Stimulated activated CD8-positive, alpha-beta memory T cell treated with anti-CD3 and anti-CD28 coated beads, Interleukin-7, amount 100 ng/mL, for 48 hours (primary cell): ENCODE results near the gene GPATCH1.
A peak's percentile ranks its signal among the peaks of the same experiment; 100 is the strongest.

Experiments used
- DNase-seq, 2 donors: peaks; one replicate each; pipeline ENCODE4 v3.0.0-alpha.2; 2020; ENCODE audit warnings: low read depth in 1 of 2; ENCODE audit errors: extremely low read depth in 1 of 2

Gene GPATCH1

GRCh38 chr19:33062902-33063301 is 18.1 kb upstream of the GPATCH1 start:
- no peak for DNase-seq

GRCh38 chr19:33063356-33063752 is 17.6 kb upstream of the GPATCH1 start:
- no peak for DNase-seq

DNA sequence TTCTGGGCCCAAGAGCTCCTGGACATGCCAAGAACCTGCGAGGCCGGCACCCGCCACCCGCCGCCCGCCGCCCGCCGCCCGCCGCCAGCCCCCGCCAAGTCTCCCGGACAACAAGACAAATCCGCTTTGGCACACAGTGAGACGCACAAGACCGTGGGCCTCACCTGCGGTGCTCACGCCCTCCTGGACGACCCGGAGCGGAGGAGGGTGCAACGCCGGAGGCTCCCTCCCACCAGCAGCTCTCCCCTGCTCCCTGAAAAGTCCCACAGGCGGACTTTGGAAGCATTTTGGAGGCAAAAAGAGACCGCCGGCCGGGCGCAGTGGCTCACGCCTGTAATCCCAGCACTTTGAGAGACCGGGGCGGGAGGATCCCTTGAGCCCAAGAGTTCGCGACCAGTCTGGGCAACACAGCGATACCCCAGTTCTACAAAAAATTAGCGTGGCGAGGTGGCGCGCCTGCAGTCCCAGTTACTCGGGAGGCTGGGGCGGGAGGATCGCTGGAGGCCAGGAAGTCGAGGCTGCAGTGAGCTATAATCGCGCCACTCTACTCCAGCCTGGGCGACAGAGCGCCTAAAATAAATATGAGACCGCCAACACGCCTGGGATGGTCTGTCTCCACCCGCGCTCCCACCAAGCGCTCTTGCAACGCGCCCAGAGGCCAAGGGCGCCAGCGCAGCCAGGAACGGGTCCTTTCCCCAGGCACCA is 17.1 kb upstream of the GPATCH1 start:
- no peak for DNase-seq

DNA sequence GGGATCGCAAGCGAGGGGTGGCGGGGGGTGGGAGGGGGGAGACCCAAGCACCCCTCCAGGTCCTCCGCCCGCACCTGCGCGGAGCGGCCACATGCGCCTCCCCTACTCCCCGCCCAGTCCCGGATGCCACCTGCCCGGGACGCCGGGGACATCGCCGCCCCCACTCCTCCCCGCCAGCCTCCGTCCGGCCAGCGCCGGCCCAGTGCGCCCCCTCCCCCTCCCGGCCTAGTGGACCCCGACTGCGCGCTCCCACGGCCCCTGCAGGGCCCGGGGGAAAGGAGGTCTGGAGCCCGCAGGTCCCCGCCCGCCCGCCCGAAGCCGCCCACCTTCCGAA is 16.6 kb upstream of the GPATCH1 start:
- peak in 1 of 2 donors; percentile 12 for DNase-seq

- peak; percentile 47 to 56 for DNase-seq
These were observed 16.0 kb upstream of the GPATCH1 start, which contains the start of gene RHPN2 for GRCh38 chr19:33064792-33065550. RHPN2 (minus strand) TSS chr19:33064888; CDS start chr19:33064852, 36 bp downstream.

GRCh38 chr19:33066543-33066942 is 14.4 kb upstream of the GPATCH1 start:
- DNase-seq = no peak

- no peak for DNase-seq
These were observed 13.9 kb upstream of the GPATCH1 start for GRCh38 chr19:33067121-33067520.

DNA sequence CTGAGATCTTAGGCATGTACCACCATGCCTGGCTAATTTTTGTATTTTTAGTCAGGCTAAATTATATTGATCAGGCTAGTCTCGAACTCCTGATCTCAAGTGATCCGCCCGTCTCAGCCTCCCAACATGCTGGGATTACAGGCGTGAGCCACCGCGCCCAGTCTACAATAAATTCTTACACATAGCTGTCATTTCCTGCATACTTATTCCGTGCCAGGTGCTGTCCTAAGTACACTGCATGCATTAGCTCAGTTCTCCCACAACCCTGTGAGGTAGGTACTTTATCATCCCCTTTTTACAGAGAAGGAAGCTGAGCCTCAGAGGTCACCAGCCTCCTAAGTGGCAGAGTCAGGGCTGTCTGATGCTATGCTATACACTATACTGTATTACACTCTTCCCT is 9.1 kb upstream of the GPATCH1 start:
- no peak for DNase-seq

GRCh38 chr19:33075519-33075918 is 5.5 kb upstream of the GPATCH1 start:
- no peak for DNase-seq

GRCh38 chr19:33085570-33086128 is 4.7 kb downstream of the GPATCH1 start:
- no peak for DNase-seq

- DNase-seq = no peak
These were observed 6.0 kb downstream of the GPATCH1 start for GRCh38 chr19:33086955-33087354.

DNA sequence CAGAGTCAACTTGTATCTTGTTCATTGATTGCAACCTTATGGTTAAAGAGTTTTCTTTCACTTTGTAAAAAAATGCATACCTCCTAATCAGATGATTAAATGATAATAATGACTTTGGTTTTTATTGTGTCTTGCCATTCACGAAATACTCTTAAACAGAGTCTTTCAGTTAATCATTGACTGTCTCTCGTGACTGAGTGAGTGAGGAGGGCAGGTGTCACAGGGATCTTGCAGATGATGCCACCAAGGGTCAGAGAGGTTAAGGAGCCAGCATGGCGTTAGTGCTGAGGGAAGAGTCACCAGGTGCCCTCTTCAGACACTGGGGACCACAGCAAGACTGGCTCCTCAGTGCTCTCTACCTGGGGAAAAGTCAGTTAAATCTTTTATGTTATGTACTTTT is 8.0 kb downstream of the GPATCH1 start:
- no peak for DNase-seq

GRCh38 chr19:33090179-33090578 is 9.2 kb downstream of the GPATCH1 start:
- DNase-seq = no peak

- DNase-seq = no peak
These were observed 12.6 kb downstream of the GPATCH1 start for GRCh38 chr19:33093420-33094210.

DNA sequence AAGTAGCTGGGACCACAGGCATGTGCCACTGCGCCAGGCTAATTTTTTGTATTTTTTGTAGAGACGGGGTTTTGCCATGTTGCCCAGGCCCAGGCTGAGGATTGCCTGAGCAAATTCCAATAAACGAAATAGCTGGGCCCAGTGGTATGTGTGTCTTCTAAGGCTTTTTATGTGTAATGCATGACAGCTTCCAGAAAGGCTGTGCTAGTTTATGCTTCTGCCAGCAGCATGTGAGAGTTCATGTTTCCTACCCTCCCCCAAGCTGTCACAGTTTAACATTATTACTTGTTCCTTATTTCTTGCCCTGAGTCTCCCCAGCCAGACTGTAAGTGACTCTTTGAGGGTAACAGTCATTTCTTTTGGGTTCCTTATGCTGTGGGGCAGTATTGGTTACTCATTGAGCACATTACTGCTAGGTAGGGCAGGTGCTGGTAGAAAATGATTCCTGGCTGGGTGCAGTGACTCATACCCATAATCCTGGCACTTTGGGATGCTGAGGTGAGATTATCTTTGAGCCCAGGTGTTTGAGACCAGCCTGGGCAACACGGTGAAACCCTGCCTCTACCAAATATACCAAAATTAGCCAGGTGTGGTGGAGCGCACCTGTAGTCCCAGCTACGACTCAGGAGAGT is 13.6 kb downstream of the GPATCH1 start:
- DNase-seq = no peak

- no peak for DNase-seq
These were observed 15.0 kb downstream of the GPATCH1 start for GRCh38 chr19:33096005-33096404.

DNA sequence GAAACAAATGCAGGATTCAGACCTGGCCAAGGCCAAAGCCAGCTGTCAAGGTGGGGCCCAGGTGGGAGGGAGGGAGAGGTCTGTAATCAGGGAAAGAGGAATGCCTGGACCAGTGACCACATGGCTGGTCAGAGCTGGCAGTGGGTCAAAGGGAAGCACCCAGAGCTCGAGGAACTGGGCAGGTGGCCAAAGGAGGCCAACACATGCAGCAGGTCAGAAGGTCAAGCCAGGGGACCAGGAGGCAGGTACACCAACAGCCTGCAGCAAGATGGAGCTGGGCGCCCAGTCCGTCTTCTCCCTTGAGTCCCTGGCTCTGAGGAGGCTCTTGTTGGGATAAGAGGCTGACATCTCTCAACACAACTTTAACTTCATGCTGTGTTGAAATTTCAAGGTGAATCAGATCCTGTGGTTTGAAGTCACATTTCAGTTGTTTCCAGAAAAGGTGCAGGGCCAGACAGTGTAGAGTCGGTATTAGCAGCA is 17.1 kb downstream of the GPATCH1 start:
- DNase-seq = no peak

DNA sequence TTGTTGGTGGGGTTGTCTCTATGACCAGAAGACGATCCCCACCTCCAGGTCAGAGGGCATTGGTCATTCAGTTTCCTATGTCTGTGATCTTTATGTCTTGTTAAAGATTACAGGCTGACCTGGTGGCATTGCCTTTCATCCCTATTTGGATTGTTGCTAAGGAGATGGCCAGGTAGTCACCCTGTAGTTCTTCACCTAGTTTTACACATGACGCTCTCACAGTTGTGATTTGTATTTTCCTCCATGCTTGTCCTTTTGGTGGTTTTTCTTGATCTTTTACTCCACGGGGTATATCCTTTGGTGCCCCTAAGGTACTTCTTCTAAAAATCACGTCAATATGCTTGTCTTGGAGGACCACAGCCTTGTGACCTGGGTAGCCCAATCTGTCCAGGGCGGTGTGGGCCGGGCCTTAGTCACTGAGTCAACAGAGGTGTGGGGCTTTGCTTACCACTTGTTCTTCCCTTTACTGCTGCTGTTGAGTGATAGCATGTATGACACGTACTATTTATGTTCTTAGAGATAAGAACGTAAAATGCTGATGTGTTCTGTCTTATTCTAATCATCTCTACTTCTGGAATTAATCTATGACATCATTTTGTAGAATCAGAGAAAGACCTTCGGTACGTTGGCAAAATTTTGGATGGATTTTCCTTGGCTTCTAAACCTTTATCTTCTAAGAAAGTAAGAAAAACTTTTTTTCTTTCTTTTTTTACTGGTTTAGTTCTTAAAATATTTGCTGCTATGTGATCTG is 20.1 kb downstream of the GPATCH1 start:
- no peak for DNase-seq

DNA sequence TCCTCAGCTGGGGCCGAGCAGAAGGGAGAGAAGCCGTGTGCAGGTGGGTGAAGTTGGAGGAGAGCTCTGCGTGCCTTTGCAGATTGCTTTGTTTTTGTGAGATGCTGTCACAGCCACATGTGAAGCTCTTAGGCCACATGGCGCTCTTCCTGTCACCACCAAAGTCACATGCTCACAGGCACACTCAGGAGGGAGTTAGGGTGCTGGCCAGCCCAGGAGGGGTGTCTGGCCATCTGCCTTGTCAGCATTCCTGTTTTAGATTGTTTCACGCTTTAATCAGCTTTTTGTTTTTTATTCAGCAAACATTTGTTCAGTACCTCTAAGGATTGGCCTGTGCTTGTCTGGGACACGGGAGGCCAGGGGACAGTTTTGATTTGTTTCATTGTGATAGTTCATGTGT is 21.9 kb downstream of the GPATCH1 start:
- DNase-seq = no peak

- DNase-seq = no peak
These were observed 27.2 kb downstream of the GPATCH1 start for GRCh38 chr19:33108161-33108560.
